HG03432 (cell line): ENCODE data around the gene ROBO1.

ENCODE experiments used
- ATAC-seq: cut with Tn5 transposase; IDR thresholded peaks from one replicate; pipeline ENCODE4 v1.9.1; 2021; ENCODE audit warnings: mild to moderate bottlenecking, moderate library complexity; ENCODE audit not compliant: unreplicated experiment

Gene ROBO1

GRCh38 chr3:79672075-79672474, 95.7 kb downstream of the ROBO1 start:
- peak; percentile 43 for ATAC-seq

- no peak for ATAC-seq
Measured at GRCh38 chr3:79670178-79670577, 97.6 kb downstream of the ROBO1 start.

- ATAC-seq = no peak
Measured at GRCh38 chr3:79664455-79664854, 103.3 kb downstream of the ROBO1 start.

GRCh38 chr3:79661896-79662295, 105.9 kb downstream of the ROBO1 start:
- no peak for ATAC-seq

GRCh38 chr3:79657076-79657475, 110.7 kb downstream of the ROBO1 start:
- ATAC-seq = no peak

- no peak for ATAC-seq
Measured at GRCh38 chr3:79654019-79654418, 113.8 kb downstream of the ROBO1 start.

GRCh38 chr3:79653266-79653830, 114.5 kb downstream of the ROBO1 start:
- no peak for ATAC-seq

GRCh38 chr3:79651536-79652065, 116.2 kb downstream of the ROBO1 start:
- ATAC-seq = no peak

GRCh38 chr3:79639855-79640254, 127.9 kb downstream of the ROBO1 start:
- no peak for ATAC-seq

GRCh38 chr3:79636372-79636771, 131.4 kb downstream of the ROBO1 start:
- no peak for ATAC-seq

GRCh38 chr3:79632842-79633241, 135.0 kb downstream of the ROBO1 start:
- no peak for ATAC-seq

GRCh38 chr3:79618883-79619282, 148.9 kb downstream of the ROBO1 start:
- ATAC-seq = no peak

- ATAC-seq = no peak
Measured at GRCh38 chr3:79606414-79606813, 161.4 kb downstream of the ROBO1 start.

- ATAC-seq = no peak
Measured at GRCh38 chr3:79604681-79605080, 163.1 kb downstream of the ROBO1 start.

GRCh38 chr3:79602385-79602784, 165.4 kb downstream of the ROBO1 start:
- ATAC-seq = no peak

- ATAC-seq = no peak
Measured at GRCh38 chr3:79598594-79598993, 169.2 kb downstream of the ROBO1 start.

GRCh38 chr3:79597709-79598108, 170.1 kb downstream of the ROBO1 start:
- ATAC-seq = no peak

- no peak for ATAC-seq
Measured at GRCh38 chr3:79587150-79587549, 180.6 kb downstream of the ROBO1 start.

GRCh38 chr3:79586232-79586631, 181.6 kb downstream of the ROBO1 start:
- no peak for ATAC-seq

- no peak for ATAC-seq
Measured at GRCh38 chr3:79572930-79573329, 194.9 kb downstream of the ROBO1 start.

- no peak for ATAC-seq
Measured at GRCh38 chr3:79568938-79569337, 198.9 kb downstream of the ROBO1 start.

GRCh38 chr3:79564192-79564591, 203.6 kb downstream of the ROBO1 start:
- ATAC-seq = peak; percentile 92

GRCh38 chr3:79560698-79561097, 207.1 kb downstream of the ROBO1 start:
- no peak for ATAC-seq
